Stimulated activated CD8-positive, alpha-beta memory T cell treated with anti-CD3 and anti-CD28 coated beads, Interleukin-7, amount 100 ng/mL, for 48 hours (primary cell): ENCODE measurements around the gene OR4C46.
"Not testable (repeated sequence)": the region's sequence is repeated elsewhere in the genome, so short reads cannot be mapped to it uniquely, and the experiment has no call there.

ENCODE experiments used
- DNase-seq, 2 donors: peaks; one replicate each; pipeline ENCODE4 v3.0.0-alpha.2; 2020; ENCODE audit warnings: low read depth in 1 of 2; ENCODE audit errors: extremely low read depth in 1 of 2

The OR4C46 gene

GRCh38 chr11:54603898-54604297, at the start of gene OR4C46:
TSS of gene OR4C46 (minus strand) at chr11:54603998. CDS start at chr11:54603998, 0 bp downstream.
- no peak for DNase-seq

- DNase-seq, result not testable (repeated sequence)
These were observed 41.8 kb upstream of the OR4C46 start for GRCh38 chr11:54645606-54646005.

- not testable (repeated sequence) for DNase-seq
These were observed 42.4 kb downstream of the OR4C46 start for GRCh38 chr11:54561439-54561838.

GRCh38 chr11:54558919-54559318, 44.9 kb downstream of the OR4C46 start:
- DNase-seq, result no peak

GRCh38 chr11:54558407-54558806, 45.4 kb downstream of the OR4C46 start:
- DNase-seq, result no peak
